Stomach smooth muscle (tissue), 2 donors: ENCODE measurements around the gene RTL5.

ENCODE experiments used
- H3K27ac ChIP-seq: one replicate; pipeline ENCODE4 v1.7.0; 2013; ENCODE audit warnings: mild to moderate bottlenecking, low read length, inconsistent platforms
- H3K27me3 ChIP-seq, 2 donors: one replicate each; pipeline ENCODE4 v1.7.0; 2013; ENCODE audit warnings: low read length in 2 of 2; ENCODE audit not compliant: insufficient read depth in 2 of 2, control insufficient read depth in 1 of 2
- H3K36me3 ChIP-seq, 2 donors: one replicate each; pipeline ENCODE4 v1.7.0; 2013; ENCODE audit warnings: low read length in 2 of 2; ENCODE audit not compliant: control insufficient read depth in 2 of 2, insufficient read depth in 2 of 2
- H3K4me1 ChIP-seq: one replicate; pipeline ENCODE4 v1.7.0; 2013; ENCODE audit warnings: low read length; ENCODE audit not compliant: control insufficient read depth, insufficient read depth
- H3K4me3 ChIP-seq, 2 donors: one replicate each; pipeline ENCODE4 v1.7.0; 2013; ENCODE audit warnings: low read length in 2 of 2
- H3K9ac ChIP-seq, 2 donors: one replicate each; pipeline ENCODE4 v1.7.0; 2013; ENCODE audit warnings: low read length in 2 of 2, mild to moderate bottlenecking in 1 of 2
- H3K9me3 ChIP-seq, 2 donors: one replicate each; pipeline ENCODE4 v1.7.0; 2013; ENCODE audit warnings: low read length in 2 of 2; ENCODE audit not compliant: control insufficient read depth in 2 of 2
- donor health status: healthy.
- donor health status: Pancreatic carcinoma.

The RTL5 gene

DNA sequence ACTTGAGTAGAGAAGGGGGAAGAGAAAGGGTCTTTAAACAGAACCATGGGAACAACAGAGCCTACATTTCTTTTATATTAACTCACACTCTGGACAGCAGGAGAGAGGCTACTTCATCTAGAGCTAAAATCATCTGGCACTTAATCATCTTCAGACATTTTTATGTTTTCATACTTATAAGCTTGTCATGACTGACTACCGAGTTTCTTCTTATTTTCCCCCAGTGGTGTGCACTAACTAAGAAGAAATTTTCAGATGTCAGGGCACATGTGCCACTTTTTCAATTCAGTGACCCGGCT, 11.8 kb upstream of the RTL5 start:
- Histone ChIP-seq H3K4me3 (no peak overlapping the region), H3K9me3 (no peaks in the 10 kb centered on the region), H3K36me3 (peaks cover 11 to 22% of the 10 kb centered on the region in 2 donors), H3K4me1 (peaks cover 3% of the 10 kb centered on the region), H3K9ac (no peak overlapping the region), H3K27me3 (peaks cover 0 to 20% of the 10 kb centered on the region in 2 donors), H3K27ac (no peak overlapping the region)

DNA sequence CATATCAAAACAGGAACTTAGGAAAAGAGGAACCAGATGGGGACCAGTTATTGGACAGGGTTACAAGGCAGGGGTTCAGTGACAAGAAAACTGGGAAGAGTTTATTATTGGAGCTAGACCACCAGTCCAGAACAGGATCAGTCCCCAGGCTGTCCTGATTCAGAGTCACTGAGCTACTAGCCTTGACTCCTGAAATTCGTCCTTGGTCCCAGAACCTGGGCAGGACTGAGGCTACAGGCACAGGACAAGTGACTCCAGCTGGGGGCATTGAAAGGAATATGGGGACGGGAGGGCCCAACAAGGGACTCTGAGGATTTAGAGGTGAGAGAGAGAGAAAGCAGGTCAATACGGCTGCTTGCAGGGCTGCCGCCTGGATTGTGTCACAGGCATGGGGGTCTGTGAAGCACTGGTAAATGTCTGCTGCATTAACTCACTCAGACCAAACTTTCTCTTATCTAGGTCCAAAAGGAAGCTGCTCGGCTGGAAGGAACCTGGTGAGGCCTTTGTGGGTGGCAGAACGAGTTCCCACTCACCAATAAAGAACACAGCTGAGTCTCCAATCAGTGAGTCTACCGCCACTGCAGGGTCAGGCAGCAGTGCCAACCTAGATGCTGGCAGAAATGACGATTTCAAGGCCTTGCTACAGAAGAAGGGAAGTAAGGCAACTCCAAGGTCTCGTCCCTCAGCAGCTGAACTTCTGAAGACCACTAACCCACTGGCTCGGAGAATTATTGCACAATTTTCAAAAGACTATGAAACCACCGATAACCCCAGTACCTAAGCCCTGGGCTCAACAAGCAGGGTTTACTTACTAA, 11.3 kb upstream of the RTL5 start:
- Histone ChIP-seq H3K27ac (no peak overlapping the region), H3K9me3 (no peaks in the 10 kb centered on the region), H3K36me3 (peaks cover 13 to 24% of the 10 kb centered on the region in 2 donors), H3K27me3 (peaks cover 0 to 20% of the 10 kb centered on the region in 2 donors), H3K4me1 (peaks cover 3% of the 10 kb centered on the region), H3K4me3 (no peak overlapping the region), H3K9ac (no peak overlapping the region)

DNA sequence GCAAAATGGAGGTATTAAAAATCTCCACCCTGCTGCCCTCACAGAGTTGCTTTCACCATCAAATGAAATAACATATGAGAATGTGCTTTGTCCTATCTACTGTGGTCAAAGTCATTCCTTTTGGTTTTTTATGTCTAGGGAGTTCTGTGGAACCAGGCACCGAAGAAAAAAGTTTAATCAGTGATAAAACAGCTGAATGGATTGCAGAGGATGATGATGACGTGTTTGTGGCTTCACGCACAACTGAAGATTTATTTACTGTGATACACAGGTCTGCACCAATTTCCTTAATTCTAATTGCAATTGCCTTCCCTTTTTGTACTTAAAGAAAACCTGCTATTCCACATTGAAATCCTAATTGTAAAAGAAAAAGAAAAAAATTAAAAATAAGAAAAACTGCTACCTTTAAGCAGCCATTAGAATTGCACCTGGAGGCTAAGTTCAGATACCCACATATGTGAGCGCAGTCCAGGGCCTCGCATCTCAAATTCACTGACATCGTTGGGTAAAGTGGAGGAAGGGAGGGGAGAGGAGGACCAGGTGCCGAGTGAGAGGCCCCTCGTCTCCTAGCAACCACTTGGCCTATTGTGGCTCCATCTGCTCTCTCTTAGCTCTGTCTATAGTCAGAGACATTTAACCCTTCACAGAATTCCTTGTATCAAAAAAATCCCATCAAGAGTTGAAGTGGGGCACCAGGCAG, 10.5 kb upstream of the RTL5 start:
- Histone ChIP-seq H3K4me1 (peaks cover 3% of the 10 kb centered on the region), H3K9me3 (no peaks in the 10 kb centered on the region), H3K36me3 (peaks cover 14 to 25% of the 10 kb centered on the region in 2 donors), H3K27ac (no peak overlapping the region), H3K27me3 (peaks cover 0 to 25% of the 10 kb centered on the region in 2 donors), H3K9ac (no peak overlapping the region), H3K4me3 (no peak overlapping the region)

DNA sequence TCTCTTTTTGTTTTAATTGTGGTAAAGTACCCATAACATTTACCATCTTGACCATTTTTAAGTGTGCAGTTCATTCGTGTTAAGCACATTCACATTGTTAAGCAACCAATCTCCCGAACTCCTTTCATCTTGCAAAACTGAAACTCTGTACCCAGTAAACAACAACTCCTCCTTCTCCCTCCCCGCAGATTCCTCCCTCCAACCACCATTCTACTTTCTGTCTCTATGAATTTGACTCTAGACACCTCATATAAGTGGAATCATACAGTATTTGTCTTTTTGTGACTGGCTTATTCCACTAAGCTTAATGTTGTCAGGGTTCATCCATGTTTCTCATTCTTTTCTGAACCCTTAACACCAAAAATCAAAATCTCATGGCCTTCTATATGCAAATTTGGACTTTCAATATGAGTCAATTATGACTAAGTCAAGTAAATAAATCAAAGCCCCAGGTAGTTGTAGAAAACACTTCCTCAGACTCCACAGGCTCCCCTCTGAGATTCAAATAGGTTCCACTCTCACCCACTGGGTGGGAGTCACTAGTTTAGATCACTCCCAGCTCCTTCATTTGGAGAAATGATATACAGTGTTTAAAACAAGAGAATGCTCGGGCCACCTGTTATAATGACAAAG, 9.8 kb upstream of the RTL5 start:
- Histone ChIP-seq H3K27ac (no peak overlapping the region), H3K36me3 (peaks cover 18 to 25% of the 10 kb centered on the region in 2 donors), H3K4me3 (no peak overlapping the region), H3K27me3 (peaks cover 0 to 23% of the 10 kb centered on the region in 2 donors), H3K9me3 (no peaks in the 10 kb centered on the region), H3K4me1 (peaks cover 3% of the 10 kb centered on the region), H3K9ac (no peak overlapping the region)

DNA sequence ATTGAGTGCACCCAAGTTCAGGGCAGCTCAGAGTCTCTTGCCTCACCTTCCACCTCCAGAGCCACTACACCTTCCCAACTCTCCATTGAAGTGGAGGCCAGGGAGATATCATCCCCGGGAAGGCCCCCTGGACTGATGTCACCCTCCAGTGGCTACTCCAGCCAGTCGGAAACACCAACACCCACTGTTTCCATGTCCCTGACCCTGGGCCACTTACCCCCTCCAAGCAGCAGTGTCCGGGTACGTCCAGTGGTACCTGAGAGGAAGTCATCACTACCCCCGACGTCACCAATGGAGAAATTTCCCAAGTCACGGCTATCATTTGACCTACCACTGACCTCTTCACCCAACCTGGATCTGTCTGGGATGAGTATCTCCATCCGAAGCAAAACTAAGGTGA, 7.8 kb upstream of the RTL5 start:
- Histone ChIP-seq H3K9ac (no peak overlapping the region), H3K9me3 (no peaks in the 10 kb centered on the region), H3K27me3 (peaks cover 0 to 24% of the 10 kb centered on the region in 2 donors), H3K27ac (no peak overlapping the region), H3K4me1 (peaks cover 3% of the 10 kb centered on the region), H3K4me3 (no peak overlapping the region), H3K36me3 (peaks cover 18 to 25% of the 10 kb centered on the region in 2 donors)

DNA sequence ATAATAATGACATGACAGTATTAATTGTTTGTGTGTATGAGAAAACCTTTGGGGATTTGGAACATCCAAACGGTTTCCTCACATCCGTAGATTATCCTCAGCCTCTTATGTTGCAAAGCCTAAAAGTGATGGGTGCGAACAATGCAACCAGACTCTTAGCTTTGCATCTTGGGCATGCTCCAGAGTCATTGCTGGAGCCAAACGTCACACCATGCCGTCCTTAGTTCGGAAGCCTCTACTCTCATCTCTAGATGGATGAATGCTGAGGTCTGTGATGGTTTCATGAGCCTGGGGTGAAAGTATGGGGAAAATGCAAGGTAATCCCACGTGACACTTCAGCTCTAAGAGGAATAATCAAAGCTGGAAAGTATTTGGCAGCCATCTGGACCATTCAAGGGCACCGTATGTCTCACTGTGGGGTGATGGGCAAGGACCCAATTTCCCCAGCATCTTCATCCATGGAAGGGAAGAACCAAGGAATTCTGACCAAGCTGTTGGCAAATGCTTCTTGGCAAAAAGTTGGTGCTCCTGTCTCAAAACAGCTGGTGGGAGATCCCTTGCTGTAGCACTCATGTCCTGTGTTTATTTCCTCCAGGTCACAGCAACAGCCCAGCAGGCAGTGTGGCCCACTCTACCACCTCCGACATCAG, 6.3 kb upstream of the RTL5 start:
- H3K27me3 ChIP-seq, result peaks cover 0 to 26% of the 10 kb centered on the region in 2 donors
- no peaks in the 10 kb centered on the region for H3K4me1 ChIP-seq
- no peak overlapping the region for H3K4me3 ChIP-seq
- H3K36me3 ChIP-seq, result peaks cover 18 to 20% of the 10 kb centered on the region in 2 donors
- H3K9me3 ChIP-seq, result no peaks in the 10 kb centered on the region
- no peak overlapping the region for H3K27ac ChIP-seq
- no peak overlapping the region for H3K9ac ChIP-seq

DNA sequence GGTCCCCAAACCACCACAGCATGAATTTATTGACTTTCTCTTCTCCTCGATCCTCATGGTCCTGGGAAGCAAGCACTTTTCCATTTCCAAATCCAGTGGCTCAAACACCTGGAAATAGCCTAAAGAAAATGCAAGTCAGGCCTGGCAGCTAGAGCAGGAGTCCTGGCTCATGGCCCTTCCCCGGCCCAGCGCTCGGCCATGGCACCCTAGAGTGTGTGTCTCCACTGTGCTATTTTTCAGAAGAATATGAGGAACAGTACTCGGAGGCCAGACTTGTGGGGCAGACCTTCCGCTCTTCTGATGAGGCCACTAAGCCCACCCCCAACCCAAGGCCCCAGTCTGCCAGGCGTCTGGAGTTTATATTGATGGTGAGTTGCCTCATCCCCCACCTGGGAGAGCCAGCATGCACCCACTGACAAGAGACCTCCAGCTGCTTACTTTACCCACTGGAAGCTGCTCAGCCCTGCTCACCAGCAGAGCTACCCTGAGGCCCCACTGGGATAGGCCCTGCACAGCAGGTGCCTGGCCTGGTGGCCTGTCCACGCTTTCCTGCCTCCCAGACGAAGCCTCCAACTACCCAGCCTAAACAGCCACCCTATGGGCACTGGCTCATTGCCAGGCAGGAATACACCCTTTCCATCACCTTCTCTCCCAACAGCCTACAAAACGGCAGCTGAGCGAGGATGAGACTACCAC, 2.3 kb upstream of the RTL5 start:
- H3K4me1 ChIP-seq, result peaks cover 10% of the 10 kb centered on the region
- H3K9ac ChIP-seq, result no peak overlapping the region
- H3K27ac ChIP-seq, result no peak overlapping the region
- H3K36me3 ChIP-seq, result peaks cover 6 to 9% of the 10 kb centered on the region in 2 donors
- no peak overlapping the region for H3K4me3 ChIP-seq
- peaks cover 0 to 30% of the 10 kb centered on the region in 2 donors for H3K27me3 ChIP-seq
- no peaks in the 10 kb centered on the region for H3K9me3 ChIP-seq

DNA sequence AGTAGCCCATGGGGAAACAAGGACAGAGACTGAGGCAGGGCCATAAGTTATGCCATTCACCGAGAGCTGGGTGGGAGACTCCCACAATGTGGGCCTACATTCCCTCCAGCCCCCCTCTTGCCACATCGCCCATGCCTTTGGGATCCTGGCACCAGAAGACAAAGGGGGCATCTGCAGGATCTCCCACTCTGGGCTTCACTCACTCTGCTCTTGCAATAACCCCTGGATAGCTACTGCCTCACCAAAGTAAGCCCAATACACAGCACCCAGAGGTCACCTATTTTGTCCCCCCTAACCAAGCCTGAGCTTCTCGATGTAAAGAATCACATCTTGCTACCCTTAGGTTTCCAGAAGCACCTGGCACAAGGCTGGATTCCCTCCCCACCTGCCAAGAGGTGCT, 741 bp upstream of the RTL5 start:
- H3K36me3 ChIP-seq, result peaks cover 0 to 5% of the 10 kb centered on the region in 2 donors
- H3K4me1 ChIP-seq, result peaks cover 14% of the 10 kb centered on the region
- H3K9me3 ChIP-seq, result no peaks in the 10 kb centered on the region
- peak overlapping the region; percentile 27 to 71 for H3K4me3 ChIP-seq
- peaks cover 0 to 32% of the 10 kb centered on the region in 2 donors for H3K27me3 ChIP-seq
- peak overlapping the region; percentile 21 to 37 for H3K9ac ChIP-seq
- H3K27ac ChIP-seq, result peak overlapping the region; percentile 46

DNA sequence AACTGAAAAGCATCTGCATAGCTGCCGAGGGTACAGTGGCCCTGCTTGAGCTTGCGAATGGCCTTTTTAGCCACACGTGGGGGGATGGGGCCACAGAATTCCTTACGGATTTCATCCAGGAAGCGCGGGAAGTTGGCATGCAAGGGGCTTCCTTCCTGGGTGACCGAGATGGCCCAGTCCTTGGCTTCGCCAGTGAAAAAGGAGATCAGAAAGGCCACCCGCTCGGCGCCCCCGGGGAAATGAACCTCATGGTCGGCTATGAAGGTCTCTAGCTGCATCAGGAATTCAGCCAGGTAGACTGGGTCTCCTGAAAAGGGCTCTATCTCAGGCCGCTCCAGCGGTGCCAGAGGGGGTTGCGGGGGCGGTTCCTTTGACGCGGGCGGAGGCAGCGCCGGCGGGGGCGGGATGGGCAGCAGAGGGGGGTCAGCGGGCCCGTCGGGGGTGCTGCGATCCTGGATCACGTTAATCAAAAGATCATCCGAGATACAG, 909 bp downstream of the RTL5 start:
- Histone ChIP-seq H3K27ac (peak overlapping the region; percentile 70), H3K27me3 (peaks cover 0 to 31% of the 10 kb centered on the region in 2 donors), H3K4me1 (peaks cover 23% of the 10 kb centered on the region), H3K36me3 (no peaks in the 10 kb centered on the region), H3K9ac (peak overlapping the region; percentile 55 to 62), H3K9me3 (no peaks in the 10 kb centered on the region), H3K4me3 (peak overlapping the region; percentile 63 to 71)
